GM18868 (cell line): Measurements from ENCODE around the gene INO80D.
A peak's percentile ranks its signal among the peaks of the same experiment; 100 is the strongest.
"Not testable (repeated sequence)": the region's sequence is repeated elsewhere in the genome, so short reads cannot be mapped to it uniquely, and the experiment has no call there.

Experiments used
- ATAC-seq: cut with Tn5 transposase; IDR thresholded peaks from one replicate; pipeline ENCODE4 v1.9.1; 2021; ENCODE audit warnings: mild to moderate bottlenecking, moderate library complexity; ENCODE audit not compliant: unreplicated experiment

Gene INO80D

GRCh38 chr2:206033452-206033851 is 52.5 kb downstream of the INO80D start:
- ATAC-seq = not testable (repeated sequence)

- no peak for ATAC-seq
Measured at GRCh38 chr2:206031950-206032567, 53.9 kb downstream of the INO80D start.

- peak; percentile 88 for ATAC-seq
Measured at GRCh38 chr2:206031162-206031784, 54.7 kb downstream of the INO80D start.

GRCh38 chr2:206028101-206028500 is 57.9 kb downstream of the INO80D start:
- no peak for ATAC-seq

GRCh38 chr2:206023183-206023582 is 62.8 kb downstream of the INO80D start:
- no peak for ATAC-seq

- ATAC-seq = no peak
Measured at GRCh38 chr2:206020171-206020570, 65.8 kb downstream of the INO80D start.

- not testable (repeated sequence) for ATAC-seq
Measured at GRCh38 chr2:206015746-206016145, 70.2 kb downstream of the INO80D start.

- ATAC-seq = no peak
Measured at GRCh38 chr2:206011795-206012194, 74.2 kb downstream of the INO80D start.

GRCh38 chr2:206011018-206011614 is 74.9 kb downstream of the INO80D start:
- no peak for ATAC-seq

GRCh38 chr2:206004004-206004693 is 81.8 kb downstream of the INO80D start:
- peak; percentile 71 for ATAC-seq

- ATAC-seq = no peak
Measured at GRCh38 chr2:206002440-206002839, 83.5 kb downstream of the INO80D start.

GRCh38 chr2:206001912-206002311 is 84.1 kb downstream of the INO80D start:
- no peak for ATAC-seq

- no peak for ATAC-seq
Measured at GRCh38 chr2:206000776-206001175, 85.2 kb downstream of the INO80D start.

GRCh38 chr2:205998583-205998982 is 87.4 kb downstream of the INO80D start:
- ATAC-seq = no peak

GRCh38 chr2:205996161-205996560 is 89.8 kb downstream of the INO80D start:
- ATAC-seq = no peak

- ATAC-seq = no peak
Measured at GRCh38 chr2:205995260-205995659, 90.7 kb downstream of the INO80D start.

GRCh38 chr2:205994344-205994743 is 91.6 kb downstream of the INO80D start:
- no peak for ATAC-seq

GRCh38 chr2:205990104-205990503 is 95.9 kb downstream of the INO80D start:
- ATAC-seq = no peak

- no peak for ATAC-seq
Measured at GRCh38 chr2:205989271-205990071, 96.5 kb downstream of the INO80D start.

- not testable (repeated sequence) for ATAC-seq
Measured at GRCh38 chr2:205988681-205989080, 97.3 kb downstream of the INO80D start.

GRCh38 chr2:205988274-205988673 is 97.7 kb downstream of the INO80D start:
- no peak for ATAC-seq
